Cardiac muscle cell (in vitro differentiated cells and primary cell): ENCODE data around the gene STIM2. TPM values are rescaled to one million over a fixed set of nuclear protein-coding genes. Genes with fewer than 3 reads are reported as not detected.
"Not testable (repeated sequence)": the region's sequence is repeated elsewhere in the genome, so short reads cannot be mapped to it uniquely, and the experiment has no call there.

Experiments used
- DNase-seq, 2 donors: peaks; one replicate each; pipeline versions ENCODE4 v3.0.0 to v3.0.0-alpha.2; 2010 to 2017; ENCODE audit warnings: low read depth in 1 of 2, low spot score in 1 of 2
- H3K27ac ChIP-seq: fragments of 200-600 bp; sonication (generic); 2 replicates; pipeline ENCODE4 v1.5.1; 2016
- H3K27me3 ChIP-seq: fragments of 200-600 bp; sonication (generic); 2 replicates; pipeline ENCODE4 v1.6.0; 2016; ENCODE audit warnings: control low read depth
- H3K36me3 ChIP-seq: fragments of 200-600 bp; sonication (generic); 2 replicates; pipeline ENCODE4 v1.5.1; 2016; ENCODE audit warnings: control low read depth
- H3K4me1 ChIP-seq: fragments of 200-600 bp; sonication (generic); 2 replicates; pipeline ENCODE4 v1.8.1; 2017; ENCODE audit warnings: low read depth, mild to moderate bottlenecking, mixed run types
- H3K4me3 ChIP-seq: fragments of 200-600 bp; sonication (generic); 2 replicates; pipeline ENCODE4 v1.5.1; 2016; ENCODE audit warnings: mild to moderate bottlenecking
- H3K9me3 ChIP-seq: fragments of 200-600 bp; sonication (generic); 2 replicates; pipeline ENCODE4 v1.5.1; 2017; ENCODE audit warnings: low read depth, mild to moderate bottlenecking, control low read depth
- polyA plus RNA-seq: library from polyadenylated mRNA; unstranded; fragments of >200 nt; fragmentation: Nextera tagmentation; extraction: Ambion mirVana; gene quantifications from 2 replicates; pipeline ENCODE4 v1.2.1, GENCODE V29; 2016
- total RNA-seq: library from RNA; depleted of rRNA; stranded (reverse); fragments of >200 nt; gene quantifications from 2 replicates; pipeline ENCODE4 v1.2.3, GENCODE V29; 2016
- TF ChIP-seq, protein P1 (sequence below): IDR thresholded peaks from 2 replicates; pipeline ENCODE4 v1.5.1; 2012; ENCODE audit warnings: low read depth, mild to moderate bottlenecking, low read length

Gene STIM2
- total and polyA plus RNA-seq, 2 experiments from 2014 or later = 33.9 to 35.2 TPM

DNA sequence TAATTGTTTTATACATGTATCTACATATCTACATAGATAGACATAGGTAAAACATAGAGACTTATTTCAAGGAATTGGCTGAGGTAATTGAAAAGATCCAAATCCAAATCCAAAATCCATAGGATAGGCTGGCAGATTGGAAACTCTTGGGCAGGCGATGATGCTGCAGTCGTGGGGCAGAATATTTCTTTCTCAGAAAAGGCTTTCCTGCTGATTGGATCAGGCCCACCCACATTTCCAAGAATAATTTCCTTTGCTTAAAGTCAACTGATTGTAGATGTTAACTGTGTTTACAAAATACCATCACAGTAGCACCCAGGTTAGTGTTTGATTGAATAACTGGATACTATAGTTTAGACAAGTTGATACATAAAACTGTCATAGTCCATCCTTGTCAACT lies 27.2 kb downstream of the STIM2 start:
- Histone ChIP-seq H3K27ac (no peak overlapping the region), H3K36me3 (no peaks in the 10 kb centered on the region), H3K27me3 (no peaks in the 10 kb centered on the region), H3K4me1 (peaks cover 19% of the 10 kb centered on the region), H3K4me3 (no peak overlapping the region), H3K9me3 (no peaks in the 10 kb centered on the region)
- DNase-seq = no peak
- TF ChIP-seq, protein P1, sequence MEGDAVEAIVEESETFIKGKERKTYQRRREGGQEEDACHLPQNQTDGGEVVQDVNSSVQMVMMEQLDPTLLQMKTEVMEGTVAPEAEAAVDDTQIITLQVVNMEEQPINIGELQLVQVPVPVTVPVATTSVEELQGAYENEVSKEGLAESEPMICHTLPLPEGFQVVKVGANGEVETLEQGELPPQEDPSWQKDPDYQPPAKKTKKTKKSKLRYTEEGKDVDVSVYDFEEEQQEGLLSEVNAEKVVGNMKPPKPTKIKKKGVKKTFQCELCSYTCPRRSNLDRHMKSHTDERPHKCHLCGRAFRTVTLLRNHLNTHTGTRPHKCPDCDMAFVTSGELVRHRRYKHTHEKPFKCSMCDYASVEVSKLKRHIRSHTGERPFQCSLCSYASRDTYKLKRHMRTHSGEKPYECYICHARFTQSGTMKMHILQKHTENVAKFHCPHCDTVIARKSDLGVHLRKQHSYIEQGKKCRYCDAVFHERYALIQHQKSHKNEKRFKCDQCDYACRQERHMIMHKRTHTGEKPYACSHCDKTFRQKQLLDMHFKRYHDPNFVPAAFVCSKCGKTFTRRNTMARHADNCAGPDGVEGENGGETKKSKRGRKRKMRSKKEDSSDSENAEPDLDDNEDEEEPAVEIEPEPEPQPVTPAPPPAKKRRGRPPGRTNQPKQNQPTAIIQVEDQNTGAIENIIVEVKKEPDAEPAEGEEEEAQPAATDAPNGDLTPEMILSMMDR = no peak

DNA sequence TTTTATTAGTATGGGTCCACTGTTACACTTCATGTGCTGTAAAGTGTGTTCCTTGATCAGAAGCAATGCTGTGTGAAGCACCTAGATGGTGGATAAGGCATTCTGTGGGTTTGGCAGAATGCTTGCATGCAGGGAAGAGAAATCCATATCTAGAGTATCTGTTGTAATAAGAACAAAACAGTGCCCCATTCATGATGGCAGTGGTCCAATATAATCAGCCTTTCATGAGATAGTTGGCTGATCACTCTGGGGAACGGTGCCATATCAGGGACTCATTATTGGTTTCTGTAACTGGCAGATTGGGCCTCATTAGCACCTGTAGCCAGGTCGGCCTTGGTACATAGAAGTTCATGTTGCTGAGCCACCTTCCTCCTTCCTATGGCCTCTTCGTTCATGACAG lies 28.7 kb downstream of the STIM2 start:
- Histone ChIP-seq H3K27me3 (no peaks in the 10 kb centered on the region), H3K4me3 (no peak overlapping the region), H3K4me1 (peaks cover 6% of the 10 kb centered on the region), H3K9me3 (no peaks in the 10 kb centered on the region), H3K27ac (no peak overlapping the region), H3K36me3 (no peaks in the 10 kb centered on the region)
- DNase-seq = no peak
- TF ChIP-seq, protein P1 = no peak

DNA sequence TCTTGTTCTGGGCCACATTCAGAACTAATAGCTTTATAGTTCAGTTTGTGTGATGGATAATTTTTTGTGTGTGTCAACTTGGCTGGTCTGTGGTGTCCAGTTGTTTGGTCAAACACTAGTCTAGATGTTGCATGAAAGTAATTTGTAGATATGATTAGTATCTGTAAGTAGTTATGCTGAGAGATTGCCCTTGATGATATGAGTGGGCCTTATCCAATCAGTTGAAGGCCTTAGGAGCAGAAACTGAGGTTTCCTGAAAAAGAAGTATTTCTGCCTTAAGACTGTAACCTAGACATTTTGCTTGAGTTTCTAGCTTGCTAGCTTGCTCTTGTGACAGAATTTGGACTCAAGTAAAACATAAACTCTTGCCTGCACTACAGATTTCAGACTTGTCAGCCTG lies 30.4 kb downstream of the STIM2 start:
- peaks cover 6% of the 10 kb centered on the region for H3K4me1 ChIP-seq
- DNase-seq = no peak

DNA sequence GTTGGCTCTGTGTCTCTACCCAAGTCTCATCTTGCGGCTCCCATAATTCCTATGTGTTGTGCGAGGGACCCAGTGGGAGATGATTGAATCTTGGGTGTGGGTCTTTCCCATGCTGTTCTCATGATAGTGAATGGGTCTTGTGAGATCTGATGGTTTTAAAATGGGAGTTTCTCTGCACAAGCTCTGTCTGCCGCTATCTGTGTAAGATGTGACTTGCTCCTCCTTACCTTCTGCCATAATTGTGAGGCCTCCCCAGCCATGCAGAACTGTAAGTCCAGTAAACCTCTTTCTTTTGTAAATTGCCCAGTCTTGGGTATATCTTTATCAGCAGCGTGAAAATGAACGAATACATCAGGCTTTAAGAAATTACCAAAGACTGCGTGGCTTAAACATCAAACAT lies 31.2 kb downstream of the STIM2 start:
- Histone ChIP-seq H3K4me1 (peaks cover 6% of the 10 kb centered on the region), H3K36me3 (no peaks in the 10 kb centered on the region), H3K9me3 (no peaks in the 10 kb centered on the region), H3K4me3 (no peak overlapping the region), H3K27ac (no peak overlapping the region), H3K27me3 (no peaks in the 10 kb centered on the region)
- no peak for DNase-seq
- TF ChIP-seq, protein P1 = no peak

More for the DNA sequence above, 30.4 kb downstream of the STIM2 start:
- TF ChIP-seq, protein P1 = no peak
- Histone ChIP-seq H3K27ac (no peak overlapping the region), H3K36me3 (no peaks in the 10 kb centered on the region), H3K27me3 (no peaks in the 10 kb centered on the region), H3K9me3 (no peaks in the 10 kb centered on the region), H3K4me3 (no peak overlapping the region)

DNA sequence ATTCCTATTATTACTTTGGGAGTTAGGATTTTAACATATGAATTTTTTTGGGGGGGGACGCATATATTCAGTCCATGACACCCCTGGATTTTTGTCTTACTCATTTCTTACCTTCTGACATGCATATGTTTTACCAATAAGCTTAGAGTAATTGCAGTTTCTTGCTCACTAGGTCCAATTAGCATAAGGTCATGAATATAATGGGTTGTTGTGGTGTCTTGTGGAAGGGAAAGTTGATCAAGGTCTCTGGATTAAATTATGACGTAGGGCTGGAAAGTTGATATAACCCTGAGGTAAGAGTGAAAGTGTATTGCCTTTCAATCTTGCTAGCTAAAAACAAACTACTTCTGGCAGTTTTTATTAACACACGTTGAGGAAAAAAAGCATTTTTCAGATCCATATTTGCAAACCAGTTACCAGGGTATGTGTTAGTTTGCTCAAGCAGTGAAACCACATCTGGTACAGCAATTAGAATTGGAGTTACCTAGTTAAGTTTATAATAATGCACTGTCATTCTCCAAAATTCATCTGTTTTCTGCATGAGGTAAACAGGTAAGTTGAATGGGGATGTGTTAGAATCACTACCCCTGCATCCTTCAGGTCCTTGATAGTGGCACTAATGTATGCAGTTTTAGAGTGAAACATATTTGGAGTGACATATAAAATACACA lies 32.0 kb downstream of the STIM2 start:
- no peak for DNase-seq
- Histone ChIP-seq H3K4me1 (peaks cover 6% of the 10 kb centered on the region), H3K9me3 (no peaks in the 10 kb centered on the region), H3K27ac (no peak overlapping the region), H3K4me3 (no peak overlapping the region), H3K27me3 (no peaks in the 10 kb centered on the region), H3K36me3 (no peaks in the 10 kb centered on the region)
- TF ChIP-seq, protein P1 = no peak

DNA sequence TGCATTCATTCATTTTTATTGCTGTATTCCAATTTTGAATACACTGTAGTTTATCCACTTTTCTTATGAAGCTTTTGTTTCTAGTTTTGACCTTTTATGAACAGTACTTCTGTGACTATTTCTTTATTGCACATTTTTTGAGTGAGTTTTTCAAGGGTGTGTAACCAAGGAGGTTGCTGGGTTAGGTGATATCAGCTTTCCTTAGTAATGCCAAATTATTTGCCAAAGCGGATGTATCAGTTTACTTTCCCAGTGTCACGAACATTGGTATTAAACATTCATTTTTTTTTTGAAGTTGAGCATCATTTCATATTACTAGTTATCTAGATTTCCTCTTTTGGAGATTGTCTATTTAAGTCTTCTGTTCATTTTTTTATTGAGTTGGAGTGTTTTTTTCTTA lies 32.9 kb downstream of the STIM2 start:
- Histone ChIP-seq H3K27me3 (no peaks in the 10 kb centered on the region), H3K4me1 (peaks cover 6% of the 10 kb centered on the region), H3K4me3 (no peak overlapping the region), H3K9me3 (no peaks in the 10 kb centered on the region), H3K27ac (no peak overlapping the region), H3K36me3 (no peaks in the 10 kb centered on the region)
- no peak for DNase-seq
- TF ChIP-seq, protein P1 = no peak

DNA sequence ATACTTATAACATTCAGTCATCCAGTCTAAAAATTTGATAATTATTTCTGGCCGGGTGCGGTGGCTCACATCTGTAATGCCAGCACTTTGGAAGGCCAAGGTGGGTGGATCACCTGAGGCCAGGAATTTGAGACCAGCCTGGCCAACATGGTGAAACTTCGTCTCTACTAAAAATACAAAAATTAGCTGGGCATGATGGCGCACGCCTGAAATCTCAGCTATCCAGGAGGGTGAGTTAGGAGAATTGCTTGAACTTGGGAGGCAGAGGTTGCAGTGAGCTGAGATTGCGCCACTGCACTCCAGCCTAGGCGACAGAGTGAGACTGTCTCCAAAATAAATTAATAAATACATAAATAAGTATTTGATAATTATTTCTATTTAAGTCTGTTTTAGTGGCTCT lies 34.2 kb downstream of the STIM2 start:
- H3K4me1 ChIP-seq = peaks cover 15% of the 10 kb centered on the region
- H3K27me3 ChIP-seq, H3K9me3 ChIP-seq, H3K4me3 ChIP-seq, H3K27ac ChIP-seq, H3K36me3 ChIP-seq, DNase-seq: not testable (repeated sequence)
